ENCODE measurements around the gene ASIP.
A peak's percentile ranks its signal among the peaks of the same experiment; 100 is the strongest.
"Not testable (repeated sequence)": the region's sequence is repeated elsewhere in the genome, so short reads cannot be mapped to it uniquely, and the experiment has no call there.

ASIP gene

GRCh38 chr20:34240693-34241615, at the start of gene ASIP:
ASIP (plus strand) TSS chr20:34241423; CDS start chr20:34260375, 18,952 bp downstream.
- no peak for DNase-seq

DNA sequence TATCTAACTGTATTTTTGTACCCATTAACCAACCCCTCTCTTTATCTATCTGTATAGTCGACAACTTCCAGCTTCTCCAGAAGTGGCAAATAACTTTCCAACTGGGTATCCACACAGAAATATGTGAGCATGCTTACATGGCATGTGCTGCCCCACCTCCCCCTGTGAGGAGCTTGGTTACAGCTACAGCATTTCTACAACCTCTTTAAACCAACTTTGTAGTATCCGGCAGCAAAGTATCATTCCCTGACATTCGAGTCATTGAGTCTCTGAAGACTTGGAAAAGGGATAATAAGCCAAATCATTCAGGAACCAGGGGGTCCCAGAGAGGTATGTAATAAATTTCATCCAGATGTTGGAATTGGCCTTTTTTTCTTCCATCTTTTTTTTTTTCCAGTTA, 48.2 kb upstream of the ASIP start:
- DNase-seq = no peak

DNA sequence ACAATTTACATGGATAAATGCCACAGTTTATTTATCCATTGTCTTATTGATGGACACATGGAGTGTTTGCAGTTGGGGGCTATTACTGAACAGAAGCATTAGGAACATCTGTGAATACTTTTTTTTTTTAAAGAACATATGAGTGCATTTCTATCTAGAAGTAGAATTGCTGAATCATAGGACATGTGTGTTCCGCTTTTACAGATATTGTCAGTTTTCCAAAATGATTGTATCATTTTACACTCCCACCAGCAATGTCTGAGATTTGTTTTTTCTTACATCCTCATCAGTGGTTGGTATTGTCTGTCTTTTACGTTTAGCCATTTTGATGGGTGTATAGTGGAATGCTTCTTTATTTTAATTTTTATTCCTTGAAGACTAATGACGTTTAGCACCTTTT, 42.0 kb upstream of the ASIP start:
- no peak for DNase-seq

DNA sequence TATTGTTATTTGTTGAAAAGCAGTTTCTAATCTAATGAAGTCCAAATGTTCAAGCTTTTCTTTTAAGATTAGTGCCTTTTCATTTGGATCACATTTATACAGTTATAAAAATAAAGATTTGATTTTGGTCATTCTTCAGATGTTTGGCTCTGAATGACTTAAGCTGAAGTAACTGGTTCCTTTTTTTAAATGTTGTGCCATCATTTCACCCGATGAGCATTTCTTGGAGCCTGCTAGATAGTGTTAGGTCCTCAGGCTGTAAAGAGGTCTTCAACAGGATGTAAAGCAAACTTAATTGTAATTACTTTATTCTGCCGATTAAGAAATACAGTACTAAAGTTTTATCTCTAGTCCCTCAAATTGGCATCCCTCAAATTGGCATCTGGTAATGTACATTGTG, 41.2 kb upstream of the ASIP start:
- no peak for DNase-seq

- no peak for DNase-seq
Observed at GRCh38 chr20:34201531-34201930, 39.7 kb upstream of the ASIP start.

DNA sequence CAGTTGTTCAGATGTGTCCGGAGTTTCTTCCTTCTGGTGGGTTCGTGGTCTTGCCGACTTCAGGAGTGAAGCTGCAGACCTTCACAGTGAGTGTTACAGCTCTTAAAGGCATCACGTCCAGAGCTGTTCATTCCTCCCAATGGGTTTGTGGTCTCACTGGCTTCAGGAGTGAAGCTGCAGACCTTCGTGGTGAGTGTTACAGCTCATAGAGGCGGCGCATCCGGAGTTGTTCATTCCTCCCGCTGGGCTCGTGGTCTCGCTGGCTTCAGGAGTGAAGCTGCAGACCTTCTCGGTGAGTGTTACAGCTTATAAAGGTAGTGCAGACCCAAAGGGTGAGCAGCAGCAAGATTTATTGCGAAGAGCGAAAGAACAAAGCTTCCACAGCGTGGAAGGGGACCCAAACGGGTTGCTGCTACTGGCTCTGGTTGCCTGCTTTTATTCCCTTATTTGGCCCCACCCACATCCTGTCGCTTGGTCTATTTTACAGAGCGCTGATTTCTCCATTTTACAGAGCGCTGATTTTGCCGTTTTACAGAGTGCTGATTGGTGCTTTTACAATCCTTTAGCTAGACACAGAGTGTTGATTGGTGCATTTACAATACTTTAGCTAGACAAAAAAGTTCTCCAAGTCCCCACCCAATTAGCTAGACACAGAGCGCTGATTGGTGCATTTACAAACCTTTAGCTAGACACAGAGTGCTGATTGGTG, 35.9 kb upstream of the ASIP start:
- peak; percentile 59 for DNase-seq

- no peak for DNase-seq
Observed at GRCh38 chr20:34209111-34209510, 32.1 kb upstream of the ASIP start.

DNA sequence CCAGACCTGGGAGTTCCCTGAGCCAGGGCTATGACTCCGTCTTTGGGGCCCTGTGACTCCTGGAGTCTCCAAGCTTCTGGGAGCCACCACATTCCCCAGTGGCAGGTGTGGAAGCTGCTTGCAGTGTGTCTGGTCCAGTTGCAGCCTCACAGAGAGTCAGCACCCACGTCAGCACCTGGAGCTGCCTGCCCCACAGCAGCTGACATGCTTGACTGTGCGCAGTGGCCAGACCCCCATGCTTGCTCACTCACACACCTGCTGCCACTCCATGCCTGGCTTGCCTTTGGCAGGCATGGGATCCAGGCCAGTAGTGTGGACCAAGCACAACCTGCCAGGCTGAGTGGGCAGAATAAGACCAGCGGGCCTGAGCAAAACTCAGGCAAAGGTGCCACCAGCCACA, 31.0 kb upstream of the ASIP start:
- DNase-seq = no peak

- no peak for DNase-seq
Observed at GRCh38 chr20:34211591-34211990, 29.6 kb upstream of the ASIP start.

- DNase-seq = no peak
Observed at GRCh38 chr20:34213213-34213612, 28.0 kb upstream of the ASIP start.

DNA sequence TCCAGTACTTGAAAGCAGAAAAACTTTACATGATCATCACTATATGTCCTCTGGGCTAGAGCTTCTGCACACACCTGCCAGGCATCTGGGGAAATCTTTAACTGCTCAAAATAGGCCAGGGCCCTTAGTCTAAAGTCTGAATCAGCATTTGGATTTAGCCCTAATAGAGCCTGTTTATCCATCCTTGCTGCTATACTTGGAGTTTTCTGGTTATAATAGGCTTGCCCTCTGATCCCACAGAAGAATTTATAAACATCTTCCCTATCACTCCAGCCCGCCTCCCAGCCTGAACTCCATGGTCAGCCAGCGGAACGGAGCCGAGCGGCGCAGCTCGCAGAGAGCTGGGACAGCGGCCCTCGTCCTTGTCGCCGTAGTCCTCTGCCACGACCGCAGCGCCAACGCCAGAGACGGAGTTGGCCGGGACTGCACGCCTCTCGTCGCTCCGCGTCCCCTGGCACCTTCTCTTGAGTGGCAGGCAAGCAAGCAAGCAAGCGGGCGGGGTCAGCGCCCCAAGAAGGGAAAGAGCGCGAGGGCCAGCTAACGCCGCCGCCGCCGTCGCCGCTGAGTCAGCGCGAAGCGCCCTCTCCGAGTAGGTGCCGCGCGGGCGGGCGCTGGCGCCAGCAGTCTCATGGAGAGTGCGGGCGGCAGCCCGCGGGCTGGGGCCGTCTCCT, 25.4 kb upstream of the ASIP start:
- peak; percentile 79 for DNase-seq

DNA sequence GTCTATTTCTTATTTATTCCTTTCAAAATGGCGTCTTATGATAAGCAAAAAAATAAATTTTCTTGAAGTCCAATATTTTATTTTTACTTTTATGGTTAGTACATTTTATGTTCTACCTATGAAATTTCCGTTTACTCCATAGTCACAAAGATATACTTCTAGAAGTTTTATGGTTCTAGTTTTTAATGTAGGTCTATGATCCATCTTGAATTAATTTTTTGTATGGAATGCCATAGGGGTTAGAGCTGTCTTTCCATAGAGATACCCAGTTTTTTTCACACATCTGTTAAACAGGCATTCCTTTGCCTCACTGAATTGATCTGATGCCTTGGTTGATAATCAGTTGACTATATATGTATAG, 24.9 kb upstream of the ASIP start:
- DNase-seq = no peak

DNA sequence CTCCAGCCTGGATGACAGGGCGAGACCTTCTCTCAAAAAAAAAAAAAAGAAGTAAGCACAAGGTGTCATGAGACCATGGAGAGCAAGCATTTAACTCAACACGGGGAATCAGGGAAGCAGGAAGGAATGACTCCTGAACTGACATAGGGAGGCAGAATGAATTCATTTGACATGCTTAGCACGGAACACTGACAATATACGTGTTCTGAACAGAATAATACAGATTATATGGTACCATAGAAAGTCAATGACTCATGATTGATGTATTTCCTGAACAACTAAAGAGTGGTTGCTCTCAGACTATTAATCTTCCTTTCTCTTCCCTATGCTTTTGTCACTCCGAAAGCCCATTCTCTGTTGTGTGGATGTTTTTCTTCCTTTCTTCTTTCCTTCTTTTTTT, 20.7 kb upstream of the ASIP start:
- DNase-seq = no peak

DNA sequence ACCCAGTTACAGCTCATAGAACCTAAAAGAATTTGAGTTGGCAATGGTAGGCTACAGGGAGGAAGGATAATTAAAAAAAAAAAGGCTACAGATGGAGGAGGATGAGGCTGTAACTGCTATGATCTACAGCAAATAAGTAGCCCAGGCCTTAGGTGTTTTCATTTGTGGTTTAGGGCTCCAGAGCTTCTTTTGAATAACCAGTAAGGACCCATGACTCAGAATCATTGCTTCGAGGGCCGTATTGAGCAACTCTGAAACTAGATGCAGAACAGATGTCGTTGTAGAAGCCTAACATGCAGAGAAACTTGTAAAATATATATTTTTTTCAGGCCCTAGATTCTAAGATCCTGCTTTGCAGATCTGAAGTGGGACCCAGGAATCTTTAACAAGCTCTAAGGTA, 19.0 kb upstream of the ASIP start:
- no peak for DNase-seq

- not testable (repeated sequence) for DNase-seq
Observed at GRCh38 chr20:34224251-34224650, 17.0 kb upstream of the ASIP start.

- no peak for DNase-seq
Observed at GRCh38 chr20:34231634-34232033, 9.6 kb upstream of the ASIP start.

GRCh38 chr20:34232494-34233087, 8.6 kb upstream of the ASIP start:
- DNase-seq = no peak

- DNase-seq = no peak
Observed at GRCh38 chr20:34233687-34234086, 7.5 kb upstream of the ASIP start.

GRCh38 chr20:34235875-34236274, 5.3 kb upstream of the ASIP start:
- no peak for DNase-seq

- no peak for DNase-seq
Observed at GRCh38 chr20:34237942-34238341, 3.3 kb upstream of the ASIP start.

GRCh38 chr20:34240121-34240520, 1.1 kb upstream of the ASIP start:
- DNase-seq = no peak

- not testable (repeated sequence) for DNase-seq
Observed at GRCh38 chr20:34242015-34242414, 792 bp downstream of the ASIP start.

DNA sequence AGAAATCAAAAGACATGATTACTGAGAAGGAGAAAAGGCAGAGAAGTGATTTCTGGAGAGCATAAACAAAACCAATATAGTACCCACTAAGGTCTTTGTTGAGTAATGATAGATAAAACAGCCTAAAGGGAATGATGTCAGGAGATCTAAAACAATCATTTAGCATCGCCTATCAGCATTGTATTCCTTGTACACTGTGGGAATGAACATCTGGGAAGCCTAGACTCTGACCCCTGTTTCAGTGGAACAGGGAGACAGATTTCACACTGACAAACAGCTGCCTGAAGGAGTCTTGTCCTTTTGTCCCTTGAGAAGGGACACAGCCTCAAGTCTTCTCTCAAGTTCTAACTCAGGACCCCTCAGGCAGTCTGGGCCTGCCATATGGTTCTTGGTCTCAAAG, 1.7 kb downstream of the ASIP start:
- DNase-seq = no peak

All from activated CD8-positive, alpha-beta memory T cell treated with anti-CD3 and anti-CD28 coated beads for 24 hours (primary cell).